ENCODE measurements around the gene MPO. TPM values are rescaled to one million over a fixed set of nuclear protein-coding genes. Genes with fewer than 3 reads are reported as not detected.

MPO gene
- total and polyA plus RNA-seq, 2 of the 8 experiments (the other 6 are each of a cell fraction or from before 2014, with no cell fraction given) = 0.06 to 0.74 TPM

- TF ChIP-seq CHD7 (IDR thresholded peaks at IDR 0.05; ENCODE audit: insufficient replicate concordance, low read length) (no peak), SIN3A (conservative IDR thresholded peaks at IDR 0.05 in 1 of 2, IDR thresholded peaks at IDR 0.05 in 1 of 2; ENCODE audit: low read depth in 1 of 2, low read length in 2 of 2) (no peak), TEAD4 (IDR thresholded peaks at IDR 0.05; ENCODE audit: low read depth, low read length) (no peak), POU5F1 (IDR thresholded peaks at IDR 0.05; ENCODE audit: low read depth, low read length) (no peak), SAP30 (IDR thresholded peaks at IDR 0.05; ENCODE audit: insufficient read depth, insufficient replicate concordance, low read length) (no peak), CTCF (IDR thresholded peaks at IDR 0.05; ENCODE audit: control extremely low read depth in 1 of 3, insufficient read depth in 1 of 3, low read depth in 1 of 3, low read length in 3 of 3) (no peak)
These were observed 38.0 kb upstream of the MPO start (continued) for GRCh38 chr17:58318627-58319172.
